Measurements from ENCODE around the gene PPP4R4.

DNA sequence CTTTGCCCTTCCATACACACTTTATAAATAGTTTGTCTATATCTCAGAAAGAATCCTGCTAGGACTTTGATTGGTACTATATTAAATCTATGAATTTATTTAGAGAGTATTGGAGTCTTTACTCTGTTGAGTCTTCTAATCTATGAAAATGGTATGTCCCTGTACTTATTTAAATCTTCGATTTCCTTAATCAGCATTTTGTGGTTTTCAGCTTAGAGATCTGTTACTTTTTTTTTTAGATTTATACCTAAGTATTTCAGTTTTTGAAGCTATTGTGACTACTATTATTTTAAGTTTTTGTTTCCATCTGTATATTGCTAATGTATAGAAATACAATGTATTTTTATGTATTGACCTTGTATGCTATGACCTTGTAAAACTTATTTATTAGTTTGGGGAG, 31.3 kb upstream of the PPP4R4 start:
- TF ChIP-seq SP1 (IDR thresholded peaks at IDR 0.05; ENCODE audit: low read depth) (no peak), POLR2A (IDR thresholded peaks at IDR 0.05; ENCODE audit: borderline replicate concordance, extremely low read depth, insufficient read depth, insufficient read length) (no peak), CEBPB (IDR thresholded peaks at IDR 0.05; ENCODE audit: low read depth) (no peak), RAD21 (IDR thresholded peaks at IDR 0.05; ENCODE audit: low read depth) (no peak), EZH2 (IDR thresholded peaks at IDR 0.05) (no peak), POLR2AphosphoS5 (IDR thresholded peaks at IDR 0.05; ENCODE audit: low read depth, low read length) (no peak), CBX3 (IDR thresholded peaks at IDR 0.05; ENCODE audit: low read depth) (no peak), EZH2phosphoT487 (IDR thresholded peaks at IDR 0.05; ENCODE audit: borderline replicate concordance) (no peak), ZNF274 (IDR thresholded peaks at IDR 0.05; ENCODE audit: low read depth, low read length) (no peak), SIN3A (IDR thresholded peaks at IDR 0.05; ENCODE audit: low read depth) (no peak)
- TF ChIP-seq, protein P1, sequence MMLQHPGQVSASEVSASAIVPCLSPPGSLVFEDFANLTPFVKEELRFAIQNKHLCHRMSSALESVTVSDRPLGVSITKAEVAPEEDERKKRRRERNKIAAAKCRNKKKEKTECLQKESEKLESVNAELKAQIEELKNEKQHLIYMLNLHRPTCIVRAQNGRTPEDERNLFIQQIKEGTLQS (IDR thresholded peaks at IDR 0.05): no peak
- TF ChIP-seq, protein P2, sequence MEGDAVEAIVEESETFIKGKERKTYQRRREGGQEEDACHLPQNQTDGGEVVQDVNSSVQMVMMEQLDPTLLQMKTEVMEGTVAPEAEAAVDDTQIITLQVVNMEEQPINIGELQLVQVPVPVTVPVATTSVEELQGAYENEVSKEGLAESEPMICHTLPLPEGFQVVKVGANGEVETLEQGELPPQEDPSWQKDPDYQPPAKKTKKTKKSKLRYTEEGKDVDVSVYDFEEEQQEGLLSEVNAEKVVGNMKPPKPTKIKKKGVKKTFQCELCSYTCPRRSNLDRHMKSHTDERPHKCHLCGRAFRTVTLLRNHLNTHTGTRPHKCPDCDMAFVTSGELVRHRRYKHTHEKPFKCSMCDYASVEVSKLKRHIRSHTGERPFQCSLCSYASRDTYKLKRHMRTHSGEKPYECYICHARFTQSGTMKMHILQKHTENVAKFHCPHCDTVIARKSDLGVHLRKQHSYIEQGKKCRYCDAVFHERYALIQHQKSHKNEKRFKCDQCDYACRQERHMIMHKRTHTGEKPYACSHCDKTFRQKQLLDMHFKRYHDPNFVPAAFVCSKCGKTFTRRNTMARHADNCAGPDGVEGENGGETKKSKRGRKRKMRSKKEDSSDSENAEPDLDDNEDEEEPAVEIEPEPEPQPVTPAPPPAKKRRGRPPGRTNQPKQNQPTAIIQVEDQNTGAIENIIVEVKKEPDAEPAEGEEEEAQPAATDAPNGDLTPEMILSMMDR (IDR thresholded peaks at IDR 0.05 in 2 of 3, conservative IDR thresholded peaks at IDR 0.05 in 1 of 3; ENCODE audit: borderline replicate concordance in 1 of 3, insufficient read depth in 1 of 3, low read depth in 2 of 3, low read length in 2 of 3): no peak
- TF ChIP-seq, protein P3, sequence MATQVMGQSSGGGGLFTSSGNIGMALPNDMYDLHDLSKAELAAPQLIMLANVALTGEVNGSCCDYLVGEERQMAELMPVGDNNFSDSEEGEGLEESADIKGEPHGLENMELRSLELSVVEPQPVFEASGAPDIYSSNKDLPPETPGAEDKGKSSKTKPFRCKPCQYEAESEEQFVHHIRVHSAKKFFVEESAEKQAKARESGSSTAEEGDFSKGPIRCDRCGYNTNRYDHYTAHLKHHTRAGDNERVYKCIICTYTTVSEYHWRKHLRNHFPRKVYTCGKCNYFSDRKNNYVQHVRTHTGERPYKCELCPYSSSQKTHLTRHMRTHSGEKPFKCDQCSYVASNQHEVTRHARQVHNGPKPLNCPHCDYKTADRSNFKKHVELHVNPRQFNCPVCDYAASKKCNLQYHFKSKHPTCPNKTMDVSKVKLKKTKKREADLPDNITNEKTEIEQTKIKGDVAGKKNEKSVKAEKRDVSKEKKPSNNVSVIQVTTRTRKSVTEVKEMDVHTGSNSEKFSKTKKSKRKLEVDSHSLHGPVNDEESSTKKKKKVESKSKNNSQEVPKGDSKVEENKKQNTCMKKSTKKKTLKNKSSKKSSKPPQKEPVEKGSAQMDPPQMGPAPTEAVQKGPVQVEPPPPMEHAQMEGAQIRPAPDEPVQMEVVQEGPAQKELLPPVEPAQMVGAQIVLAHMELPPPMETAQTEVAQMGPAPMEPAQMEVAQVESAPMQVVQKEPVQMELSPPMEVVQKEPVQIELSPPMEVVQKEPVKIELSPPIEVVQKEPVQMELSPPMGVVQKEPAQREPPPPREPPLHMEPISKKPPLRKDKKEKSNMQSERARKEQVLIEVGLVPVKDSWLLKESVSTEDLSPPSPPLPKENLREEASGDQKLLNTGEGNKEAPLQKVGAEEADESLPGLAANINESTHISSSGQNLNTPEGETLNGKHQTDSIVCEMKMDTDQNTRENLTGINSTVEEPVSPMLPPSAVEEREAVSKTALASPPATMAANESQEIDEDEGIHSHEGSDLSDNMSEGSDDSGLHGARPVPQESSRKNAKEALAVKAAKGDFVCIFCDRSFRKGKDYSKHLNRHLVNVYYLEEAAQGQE (IDR thresholded peaks at IDR 0.05; ENCODE audit: low read depth): no peak
- TF ChIP-seq, protein P4, sequence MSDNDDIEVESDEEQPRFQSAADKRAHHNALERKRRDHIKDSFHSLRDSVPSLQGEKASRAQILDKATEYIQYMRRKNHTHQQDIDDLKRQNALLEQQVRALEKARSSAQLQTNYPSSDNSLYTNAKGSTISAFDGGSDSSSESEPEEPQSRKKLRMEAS (IDR thresholded peaks at IDR 0.05): no peak
